WERI-Rb-1 (cell line): ENCODE measurements around the gene MYCBPAP.
A peak's percentile ranks its signal among the peaks of the same experiment; 100 is the strongest.

ENCODE experiments used
- DNase-seq: peaks from one replicate; pipeline ENCODE4 v3.0.0-alpha.2; 2020
- H3K27ac ChIP-seq: fragments of 250-450 bp; sonication (Bioruptor Pico); 2 replicates; pipeline ENCODE4 v1.5.1; 2020; ENCODE audit warnings: mild to moderate bottlenecking, moderate library complexity
- H3K27me3 ChIP-seq: fragments of 250-450 bp; sonication (Bioruptor Pico); 2 replicates; pipeline ENCODE4 v1.5.1; 2021; ENCODE audit warnings: mild to moderate bottlenecking, low read depth, moderate library complexity; ENCODE audit not compliant: insufficient read depth, severe bottlenecking
- H3K36me3 ChIP-seq: fragments of 250-450 bp; sonication (Bioruptor Pico); 2 replicates; pipeline ENCODE4 v1.5.1; 2020; ENCODE audit warnings: mild to moderate bottlenecking, moderate library complexity
- H3K4me3 ChIP-seq: 2 replicates; pipeline ENCODE4 v1.5.1; 2011; ENCODE audit warnings: low read depth, mild to moderate bottlenecking, control low read depth, low read length
- H3K9me3 ChIP-seq: fragments of 250-450 bp; sonication (Bioruptor Pico); 2 replicates; pipeline ENCODE4 v1.5.1; 2021; ENCODE audit warnings: mild to moderate bottlenecking, moderate library complexity; ENCODE audit not compliant: severe bottlenecking
- TF ChIP-seq, protein P1 (sequence below): IDR thresholded peaks from 2 replicates; pipeline ENCODE4 v1.5.1; 2011; ENCODE audit warnings: low read depth, mild to moderate bottlenecking, control low read depth, inconsistent platforms, low read length

The MYCBPAP gene

DNA sequence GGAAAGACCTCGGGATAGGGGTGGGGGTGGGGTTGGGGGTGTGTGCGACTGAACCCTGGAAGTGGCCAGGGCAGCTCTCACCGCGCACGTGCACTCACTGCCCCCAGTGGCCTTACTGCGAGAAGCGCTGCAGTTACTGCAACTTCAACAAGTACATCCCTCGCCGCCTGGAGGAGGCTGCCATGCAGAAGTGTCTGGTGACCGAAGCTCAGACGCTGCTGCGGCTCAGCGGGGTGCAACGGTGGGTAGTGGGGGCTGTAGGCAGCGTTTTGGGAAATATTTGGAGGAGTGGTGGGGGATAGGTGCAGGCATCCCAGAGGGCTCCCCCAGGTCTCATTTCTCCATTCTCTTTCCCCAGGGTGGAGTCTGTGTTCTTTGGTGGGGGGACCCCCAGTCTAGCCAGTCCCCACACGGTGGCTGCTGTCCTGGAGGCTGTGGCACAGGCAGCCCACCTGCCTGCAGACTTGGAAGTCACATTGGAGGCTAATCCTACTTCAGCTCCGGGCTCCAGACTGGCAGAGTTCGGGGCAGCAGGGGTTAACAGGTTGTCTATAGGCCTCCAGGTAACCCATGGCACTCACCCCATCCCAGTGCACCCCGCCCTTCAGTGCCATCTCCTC, 28.6 kb upstream of the MYCBPAP start:
- peak; percentile 96 for DNase-seq
- H3K4me3 ChIP-seq, result peak overlapping the region; percentile 93
- H3K9me3 ChIP-seq, result no peaks in the 10 kb centered on the region
- H3K27me3 ChIP-seq, result no peaks in the 10 kb centered on the region
- TF ChIP-seq, protein P1, sequence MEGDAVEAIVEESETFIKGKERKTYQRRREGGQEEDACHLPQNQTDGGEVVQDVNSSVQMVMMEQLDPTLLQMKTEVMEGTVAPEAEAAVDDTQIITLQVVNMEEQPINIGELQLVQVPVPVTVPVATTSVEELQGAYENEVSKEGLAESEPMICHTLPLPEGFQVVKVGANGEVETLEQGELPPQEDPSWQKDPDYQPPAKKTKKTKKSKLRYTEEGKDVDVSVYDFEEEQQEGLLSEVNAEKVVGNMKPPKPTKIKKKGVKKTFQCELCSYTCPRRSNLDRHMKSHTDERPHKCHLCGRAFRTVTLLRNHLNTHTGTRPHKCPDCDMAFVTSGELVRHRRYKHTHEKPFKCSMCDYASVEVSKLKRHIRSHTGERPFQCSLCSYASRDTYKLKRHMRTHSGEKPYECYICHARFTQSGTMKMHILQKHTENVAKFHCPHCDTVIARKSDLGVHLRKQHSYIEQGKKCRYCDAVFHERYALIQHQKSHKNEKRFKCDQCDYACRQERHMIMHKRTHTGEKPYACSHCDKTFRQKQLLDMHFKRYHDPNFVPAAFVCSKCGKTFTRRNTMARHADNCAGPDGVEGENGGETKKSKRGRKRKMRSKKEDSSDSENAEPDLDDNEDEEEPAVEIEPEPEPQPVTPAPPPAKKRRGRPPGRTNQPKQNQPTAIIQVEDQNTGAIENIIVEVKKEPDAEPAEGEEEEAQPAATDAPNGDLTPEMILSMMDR, result peak; percentile 95
- H3K27ac ChIP-seq, result no peak overlapping the region
- H3K36me3 ChIP-seq, result peaks cover under 1% of the 10 kb centered on the region

DNA sequence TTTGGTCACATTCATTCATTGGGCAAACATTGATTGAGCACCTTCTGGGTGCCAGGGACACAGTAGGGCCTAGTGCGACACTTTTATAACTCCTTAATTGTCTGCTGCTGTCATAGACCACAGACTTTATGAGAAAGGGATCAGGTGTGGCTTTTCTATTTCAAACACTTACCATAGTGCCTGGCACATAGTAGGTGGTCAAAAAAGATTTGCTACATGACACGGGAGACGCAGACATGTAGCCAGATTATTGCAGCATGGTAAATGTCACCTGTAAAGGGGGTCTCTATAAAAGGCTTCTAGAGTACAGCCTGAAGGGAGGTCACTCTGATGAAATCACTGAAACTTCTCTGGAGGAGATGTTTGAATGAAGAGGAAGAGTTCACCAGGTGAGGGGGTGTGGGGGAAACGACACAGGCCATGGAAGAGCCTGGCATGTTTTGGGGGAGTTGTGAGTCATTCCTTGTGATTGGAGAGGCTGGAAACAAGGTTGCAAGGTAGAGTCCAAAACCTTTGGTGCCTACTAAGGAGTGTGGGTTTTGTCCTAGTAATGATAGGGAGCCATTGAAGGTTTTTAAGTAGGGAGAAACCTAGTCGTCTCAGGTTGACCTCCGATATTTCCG, 28.0 kb upstream of the MYCBPAP start:
- no peak for DNase-seq
- Histone ChIP-seq H3K27ac (no peak overlapping the region), H3K36me3 (peaks cover 5% of the 10 kb centered on the region), H3K4me3 (no peak overlapping the region), H3K27me3 (no peaks in the 10 kb centered on the region), H3K9me3 (no peaks in the 10 kb centered on the region)
- TF ChIP-seq, protein P1, result no peak

DNA sequence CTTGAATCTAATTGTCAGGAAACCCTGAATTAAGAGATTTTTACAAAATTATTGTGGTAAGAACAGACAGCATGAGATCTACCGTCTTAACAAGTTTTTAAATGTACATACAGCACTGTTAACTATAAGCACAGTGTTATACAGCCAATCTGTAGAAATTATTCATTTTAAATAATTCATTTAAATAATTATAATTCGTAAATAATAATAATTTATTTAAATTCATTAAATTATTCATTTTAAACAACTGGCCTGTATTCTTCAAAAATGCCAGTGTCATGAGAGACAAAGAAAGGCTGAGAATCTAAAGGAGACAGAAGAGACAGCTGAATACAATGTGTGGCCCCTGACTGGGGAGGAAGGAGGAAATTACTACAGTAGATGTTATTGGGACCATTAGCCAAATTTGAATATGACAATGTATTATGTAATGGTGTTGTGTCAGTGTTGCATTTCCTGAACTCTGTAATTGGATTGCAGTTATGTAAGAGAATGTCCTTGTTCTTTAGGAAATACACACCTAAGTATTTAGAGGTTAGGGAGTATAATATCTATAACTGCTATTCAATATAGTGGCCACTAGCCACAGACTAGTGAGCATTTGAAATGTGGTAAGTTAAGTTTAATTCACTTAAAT, 27.3 kb upstream of the MYCBPAP start:
- TF ChIP-seq, protein P1, result no peak

DNA sequence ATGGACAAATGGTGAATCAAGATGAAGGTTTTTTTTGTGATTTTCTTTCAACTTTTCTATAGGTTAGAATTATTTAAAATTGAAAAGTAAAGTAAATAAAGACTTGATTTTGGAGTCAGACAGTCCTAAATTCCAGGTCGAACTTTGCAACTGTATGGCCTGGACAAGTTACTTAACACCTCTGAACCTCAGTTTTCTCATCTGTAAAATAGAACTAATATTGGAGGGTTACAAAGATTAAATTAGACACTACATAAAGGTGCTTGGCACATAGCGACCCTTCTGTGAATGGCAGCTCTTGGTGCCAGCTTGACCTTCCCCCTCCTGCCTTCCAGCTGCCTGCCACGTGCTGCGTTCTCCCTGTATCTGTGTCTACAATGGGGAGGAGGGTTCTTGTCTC, 26.6 kb upstream of the MYCBPAP start:
- TF ChIP-seq, protein P1, result no peak
- peaks cover 5% of the 10 kb centered on the region for H3K36me3 ChIP-seq
- no peak overlapping the region for H3K27ac ChIP-seq

More for the DNA sequence above, 27.3 kb upstream of the MYCBPAP start:
- Histone ChIP-seq H3K4me3 (no peak overlapping the region), H3K27ac (no peak overlapping the region), H3K9me3 (no peaks in the 10 kb centered on the region), H3K27me3 (no peaks in the 10 kb centered on the region), H3K36me3 (peaks cover 5% of the 10 kb centered on the region)
- no peak for DNase-seq

DNA sequence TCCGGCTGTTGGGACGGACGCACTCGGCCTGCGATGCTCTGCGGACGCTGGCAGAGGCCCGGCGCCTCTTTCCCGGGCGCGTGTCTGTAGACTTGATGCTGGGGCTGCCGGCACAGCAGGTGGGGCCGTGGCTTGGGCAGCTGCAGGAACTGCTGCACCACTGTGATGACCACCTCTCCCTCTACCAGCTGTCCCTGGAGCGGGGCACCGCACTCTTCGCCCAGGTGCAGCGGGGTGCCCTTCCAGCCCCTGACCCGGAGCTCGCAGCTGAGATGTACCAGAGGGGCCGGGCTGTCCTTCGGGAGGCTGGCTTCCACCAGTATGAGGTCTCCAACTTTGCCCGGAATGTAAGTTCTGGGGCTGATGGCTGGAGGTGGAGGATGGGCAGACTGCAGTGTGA, 26.1 kb upstream of the MYCBPAP start:
- no peak overlapping the region for H3K27ac ChIP-seq
- H3K27me3 ChIP-seq, result no peaks in the 10 kb centered on the region
- TF ChIP-seq, protein P1, result no peak
- no peaks in the 10 kb centered on the region for H3K9me3 ChIP-seq
- no peak for DNase-seq
- H3K36me3 ChIP-seq, result peaks cover 5% of the 10 kb centered on the region
- no peak overlapping the region for H3K4me3 ChIP-seq

More for the DNA sequence above, 26.6 kb upstream of the MYCBPAP start:
- no peak for DNase-seq
- Histone ChIP-seq H3K9me3 (no peaks in the 10 kb centered on the region), H3K4me3 (no peak overlapping the region), H3K27me3 (no peaks in the 10 kb centered on the region)
